ENCODE measurements around the gene ANKRD13D.

The ANKRD13D gene

DNA sequence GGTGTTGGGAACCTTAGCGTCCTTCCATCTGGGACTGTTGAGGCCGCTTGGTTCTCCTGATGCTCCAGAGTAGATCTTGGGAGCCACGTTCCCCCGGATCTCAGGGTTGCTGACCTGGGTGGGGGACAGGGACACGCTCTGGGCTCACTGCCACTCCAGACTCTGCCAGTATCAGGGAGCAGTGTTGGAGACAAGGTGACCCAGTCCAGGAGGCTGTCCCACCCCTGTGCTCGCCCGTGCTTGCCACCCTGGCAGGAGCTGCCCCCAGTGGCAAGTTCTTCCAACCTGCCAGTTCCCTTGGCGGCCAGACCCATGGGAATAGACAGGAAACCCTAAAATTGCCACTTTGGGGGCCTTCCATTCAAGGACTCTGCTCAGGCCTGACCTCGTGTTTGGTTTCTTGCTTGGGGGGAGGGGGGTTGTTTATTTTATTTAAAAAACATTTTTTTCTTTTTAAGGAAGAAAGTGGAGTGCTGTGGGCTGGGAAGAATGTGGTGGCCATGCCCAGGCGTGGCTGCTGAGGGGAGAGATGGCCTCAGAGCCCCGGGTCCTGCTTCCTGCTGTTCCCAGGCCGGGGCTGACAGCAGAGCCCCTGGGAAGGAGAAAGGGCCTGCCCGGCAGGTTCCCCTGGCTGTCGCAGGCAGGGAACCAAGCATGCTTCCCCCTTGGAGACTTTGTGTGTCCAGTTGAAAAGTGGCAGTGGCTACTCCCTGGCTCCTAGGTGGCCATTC lies 15.7 kb upstream of the ANKRD13D start:
- DNase-seq (ENCODE audit: low read depth) = no peak

DNA sequence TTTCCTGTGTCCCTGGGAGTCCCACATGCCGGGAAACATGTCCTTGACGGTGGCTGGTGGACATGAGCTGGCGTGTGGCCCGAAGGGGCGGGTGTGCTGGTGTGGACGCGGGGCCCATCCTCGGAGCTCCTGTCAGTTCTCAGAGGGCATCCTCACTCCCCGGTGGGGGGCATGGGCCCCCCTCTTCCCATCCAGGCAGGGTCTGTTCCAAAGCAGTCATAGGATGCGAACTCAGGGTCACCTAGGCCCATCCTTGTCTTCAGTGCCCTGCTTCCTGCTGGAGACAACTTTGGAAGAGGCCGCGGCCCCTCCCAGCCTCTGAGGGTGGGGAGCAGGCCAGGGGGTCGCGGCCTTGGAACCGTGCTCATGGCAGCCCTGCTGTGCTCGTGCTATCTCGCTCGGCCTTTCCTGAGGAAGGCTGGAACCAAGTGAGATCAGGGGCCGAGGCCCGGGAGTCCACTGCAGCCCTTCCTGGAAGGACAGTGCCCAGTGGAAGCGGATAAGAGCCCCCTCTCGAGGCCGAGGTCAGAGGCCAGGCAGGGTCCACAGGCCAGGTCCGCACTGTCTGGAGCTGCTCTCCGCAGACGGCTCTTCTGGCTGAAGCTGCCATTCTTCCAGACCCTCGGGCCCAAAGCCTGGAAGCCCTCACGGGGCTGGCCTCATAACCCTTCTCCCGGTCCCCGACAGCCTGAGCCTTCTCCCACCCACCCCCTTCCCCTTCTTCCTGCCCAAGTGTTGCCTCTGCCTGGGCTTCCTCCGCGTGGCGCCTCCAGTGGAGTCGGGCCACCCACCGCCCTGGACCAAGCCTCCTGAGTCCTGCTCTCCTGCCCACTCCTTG lies 14.1 kb upstream of the ANKRD13D start:
- DNase-seq (ENCODE audit: low read depth) = no peak

DNA sequence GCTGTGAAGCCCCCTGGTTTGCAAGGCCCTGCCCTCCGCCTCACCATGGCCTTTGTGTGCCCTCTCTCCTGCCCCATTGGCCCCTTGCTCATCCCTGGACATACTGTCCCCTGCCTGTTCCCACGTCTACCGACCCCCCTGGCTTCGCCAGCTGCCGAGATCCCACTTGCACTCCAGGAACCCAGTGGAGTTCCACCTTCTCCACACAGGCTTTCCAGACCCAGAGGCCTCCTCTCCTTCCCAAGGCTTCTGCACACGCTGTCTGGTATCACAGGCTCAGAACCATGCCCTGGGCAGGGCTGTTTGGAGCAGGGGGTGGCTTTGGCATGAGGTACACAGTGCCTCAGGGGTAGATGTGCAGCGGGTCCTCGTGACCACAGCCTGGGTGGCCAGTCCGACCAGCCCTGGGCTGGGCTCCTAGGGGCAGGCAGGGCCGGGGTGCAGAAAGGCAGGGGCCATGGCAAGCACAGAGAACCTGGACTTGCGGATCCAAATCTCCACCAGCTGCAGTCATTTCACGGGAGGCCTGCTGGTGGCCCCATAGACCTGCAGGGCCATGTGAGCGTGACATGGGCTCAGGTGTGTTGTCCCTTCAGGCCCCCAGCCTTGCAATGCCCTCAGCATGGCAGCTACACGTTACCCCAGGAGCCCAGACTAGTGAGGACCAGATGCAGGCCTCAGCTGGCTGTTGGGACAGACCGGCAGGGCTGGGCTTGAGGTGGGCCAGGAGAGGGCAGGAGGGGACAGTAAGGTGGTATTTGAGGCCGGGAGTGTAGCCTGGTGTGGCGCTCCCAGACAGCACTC lies 13.3 kb upstream of the ANKRD13D start:
- no peak for DNase-seq (ENCODE audit: low read depth)

DNA sequence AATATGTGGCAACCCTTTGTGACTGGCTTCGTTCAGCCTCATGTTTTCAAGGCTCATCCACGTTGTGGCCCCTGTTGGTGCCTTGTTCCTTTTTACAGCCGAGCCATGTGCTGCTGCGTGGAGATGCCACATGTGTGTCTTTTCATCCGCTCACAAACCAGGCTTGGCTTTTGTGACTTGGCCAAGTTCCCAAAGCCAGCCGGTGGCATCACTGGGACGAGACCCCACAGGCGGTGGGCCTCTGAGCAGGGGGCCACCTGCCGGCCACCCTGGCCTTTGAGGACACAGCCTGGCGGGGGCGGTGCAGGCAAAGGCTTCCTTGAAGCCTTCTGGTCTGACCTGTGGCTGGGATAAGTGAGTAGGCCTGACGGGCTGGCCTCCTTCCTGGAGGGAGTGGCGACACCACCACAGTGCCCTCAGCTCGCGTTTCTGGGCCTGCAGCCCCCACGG lies 12.3 kb upstream of the ANKRD13D start:
- peak; percentile 40 for DNase-seq (ENCODE audit: low read depth)

DNA sequence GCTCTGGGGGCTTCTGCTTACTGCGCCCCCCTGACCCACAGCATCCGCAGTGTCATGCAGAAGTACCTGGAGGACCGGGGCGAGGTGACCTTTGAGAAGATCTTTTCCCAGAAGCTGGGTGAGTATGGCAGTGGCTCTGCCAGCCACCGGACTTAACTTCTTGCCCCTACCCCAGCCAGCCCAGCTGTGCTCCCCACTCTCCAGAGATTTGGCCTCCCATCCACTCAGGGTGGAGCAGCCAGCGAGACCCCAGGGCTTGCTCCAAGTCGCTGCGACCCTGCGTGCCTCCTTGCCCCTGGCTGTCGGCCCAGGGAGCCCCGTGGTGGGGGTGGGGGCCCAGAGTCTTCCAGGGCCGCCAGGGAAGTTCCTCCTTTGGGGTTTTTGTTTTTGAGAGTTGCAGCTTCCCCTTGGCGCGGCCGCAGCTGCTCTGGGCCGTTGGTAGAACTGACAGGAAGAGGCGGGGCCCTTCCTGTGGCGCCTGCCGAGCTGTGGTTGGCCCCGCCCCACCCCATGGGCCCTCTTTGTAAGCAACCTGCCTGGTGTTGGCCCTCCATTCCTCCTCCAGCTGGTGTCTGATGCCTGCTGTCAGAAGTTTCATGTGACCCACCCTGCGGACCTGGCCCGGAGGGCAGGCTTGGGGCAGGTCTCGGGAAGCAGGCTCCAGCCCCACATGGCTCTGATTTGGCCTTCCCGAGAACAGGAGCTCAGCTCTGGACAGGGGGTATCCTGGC lies 11.7 kb upstream of the ANKRD13D start:
- peak; percentile 83 for DNase-seq (ENCODE audit: low read depth)

DNA sequence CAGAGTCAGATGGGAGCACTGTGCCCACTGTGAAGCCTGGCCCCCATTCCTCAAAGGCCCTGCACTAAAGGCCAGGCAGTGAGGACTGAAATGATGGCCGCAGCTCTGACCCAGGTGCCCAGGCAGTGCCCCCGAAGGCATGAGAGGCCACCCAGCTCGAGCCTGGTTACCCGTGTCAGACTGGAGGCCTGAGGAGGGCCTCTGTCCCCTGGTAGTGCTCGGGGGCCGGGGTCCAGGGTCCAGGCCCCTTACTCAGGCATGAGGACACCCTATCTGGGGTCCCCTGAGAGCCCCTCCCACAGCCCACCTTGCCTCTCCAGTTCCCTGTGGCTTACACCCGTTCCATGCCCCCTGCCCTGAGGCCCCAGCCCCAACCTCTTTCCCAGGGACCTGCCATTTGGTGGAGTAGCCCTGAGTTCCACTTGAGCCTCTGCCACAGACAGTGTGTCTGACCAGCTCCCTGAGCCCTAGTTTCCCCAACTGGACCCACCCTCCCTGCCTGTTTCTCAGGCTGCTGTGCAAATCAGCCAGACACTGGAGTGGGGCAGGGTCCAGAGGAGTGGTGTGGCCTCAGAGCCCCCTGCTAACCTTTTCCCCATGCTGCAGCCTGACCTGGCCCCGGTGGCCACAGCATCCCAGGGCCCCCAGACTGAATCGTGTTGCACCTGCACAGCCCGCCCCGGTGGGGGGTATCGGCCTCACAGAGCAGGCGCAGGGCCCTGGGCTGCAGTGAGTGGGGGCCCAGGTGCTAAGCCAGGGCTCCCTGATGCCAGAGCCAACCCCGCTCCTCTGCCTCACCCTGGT lies 10.8 kb upstream of the ANKRD13D start:
- no peak for DNase-seq (ENCODE audit: low read depth)

DNA sequence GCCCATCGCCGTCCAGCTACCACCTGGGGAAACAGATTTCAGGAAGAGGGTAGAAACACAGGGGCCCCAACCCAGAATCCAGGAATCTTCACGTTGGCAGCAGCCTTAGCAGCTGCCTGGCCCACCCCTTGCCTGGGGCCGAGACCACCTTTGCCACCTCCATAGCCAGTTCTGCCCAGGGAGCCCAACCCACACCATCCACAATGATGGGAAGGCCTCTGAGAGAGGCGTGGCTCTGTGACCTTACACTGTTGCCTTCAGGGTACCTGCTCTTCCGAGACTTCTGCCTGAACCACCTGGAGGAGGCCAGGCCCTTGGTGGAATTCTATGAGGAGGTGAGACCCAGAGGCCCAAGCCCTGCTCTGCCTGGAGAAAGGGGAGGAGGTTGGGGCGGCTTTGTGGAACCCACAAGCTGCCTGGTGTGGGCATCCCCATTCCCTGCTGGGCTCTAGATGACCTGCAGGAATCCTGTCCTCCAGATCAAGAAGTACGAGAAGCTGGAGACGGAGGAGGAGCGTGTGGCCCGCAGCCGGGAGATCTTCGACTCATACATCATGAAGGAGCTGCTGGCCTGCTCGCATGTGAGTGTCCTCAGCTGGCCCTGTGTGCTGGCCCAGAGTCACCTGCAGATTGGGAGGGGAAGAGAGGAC lies 10.0 kb upstream of the ANKRD13D start:
- no peak for DNase-seq (ENCODE audit: low read depth)

DNA sequence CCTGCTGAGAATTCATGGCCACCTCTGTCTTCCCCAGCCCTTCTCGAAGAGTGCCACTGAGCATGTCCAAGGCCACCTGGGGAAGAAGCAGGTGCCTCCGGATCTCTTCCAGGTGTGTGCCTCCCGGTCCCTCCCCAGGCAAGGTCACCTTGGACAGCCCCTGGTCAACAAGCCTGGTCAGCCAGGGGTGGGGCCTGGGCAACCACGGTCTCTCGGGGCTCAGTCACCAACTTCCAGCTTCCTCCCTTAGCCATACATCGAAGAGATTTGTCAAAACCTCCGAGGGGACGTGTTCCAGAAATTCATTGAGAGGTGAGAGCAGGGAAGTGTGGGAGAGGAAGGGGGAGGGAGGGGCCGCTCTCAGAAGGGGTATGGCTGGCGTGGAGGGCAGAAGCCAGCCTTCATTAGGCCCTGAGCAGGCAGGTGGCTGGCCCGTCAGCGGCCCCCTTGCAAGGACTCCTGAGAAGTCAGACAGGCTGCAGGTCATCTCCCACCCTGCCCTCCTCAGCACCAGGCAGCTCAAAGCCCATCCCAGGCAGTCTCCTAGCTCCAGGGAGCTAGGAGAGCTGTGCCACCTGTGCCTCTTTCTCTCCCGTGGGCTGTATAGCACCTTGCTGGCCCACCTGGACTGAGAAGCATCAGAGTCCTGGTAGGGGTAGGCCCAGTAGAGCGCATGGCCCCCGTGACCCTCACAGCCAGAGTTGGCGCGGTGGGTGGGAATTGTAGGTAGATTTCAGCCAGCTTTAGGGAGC lies 9.3 kb upstream of the ANKRD13D start:
- no peak for DNase-seq (ENCODE audit: low read depth)

DNA sequence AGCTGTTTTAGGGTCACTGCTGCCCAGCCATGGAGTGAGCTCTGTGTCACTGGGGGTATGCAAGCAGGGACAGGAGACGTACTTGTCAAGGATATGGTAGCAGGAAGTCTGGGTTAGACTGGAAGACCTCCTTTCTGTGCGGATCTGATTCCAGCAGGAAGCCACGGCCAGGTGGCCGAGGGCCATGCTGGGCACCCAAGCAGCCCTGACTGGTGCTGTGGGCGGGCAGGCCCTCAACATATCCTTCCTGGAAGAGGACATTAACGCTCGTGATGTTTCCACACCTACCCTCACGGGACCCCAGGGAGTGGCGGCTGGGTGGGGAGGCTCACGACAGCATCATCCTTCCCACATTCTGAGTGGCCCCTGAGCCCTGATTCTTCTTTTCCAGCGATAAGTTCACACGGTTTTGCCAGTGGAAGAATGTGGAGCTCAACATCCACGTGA lies 8.7 kb upstream of the ANKRD13D start:
- DNase-seq (ENCODE audit: low read depth) = no peak

DNA sequence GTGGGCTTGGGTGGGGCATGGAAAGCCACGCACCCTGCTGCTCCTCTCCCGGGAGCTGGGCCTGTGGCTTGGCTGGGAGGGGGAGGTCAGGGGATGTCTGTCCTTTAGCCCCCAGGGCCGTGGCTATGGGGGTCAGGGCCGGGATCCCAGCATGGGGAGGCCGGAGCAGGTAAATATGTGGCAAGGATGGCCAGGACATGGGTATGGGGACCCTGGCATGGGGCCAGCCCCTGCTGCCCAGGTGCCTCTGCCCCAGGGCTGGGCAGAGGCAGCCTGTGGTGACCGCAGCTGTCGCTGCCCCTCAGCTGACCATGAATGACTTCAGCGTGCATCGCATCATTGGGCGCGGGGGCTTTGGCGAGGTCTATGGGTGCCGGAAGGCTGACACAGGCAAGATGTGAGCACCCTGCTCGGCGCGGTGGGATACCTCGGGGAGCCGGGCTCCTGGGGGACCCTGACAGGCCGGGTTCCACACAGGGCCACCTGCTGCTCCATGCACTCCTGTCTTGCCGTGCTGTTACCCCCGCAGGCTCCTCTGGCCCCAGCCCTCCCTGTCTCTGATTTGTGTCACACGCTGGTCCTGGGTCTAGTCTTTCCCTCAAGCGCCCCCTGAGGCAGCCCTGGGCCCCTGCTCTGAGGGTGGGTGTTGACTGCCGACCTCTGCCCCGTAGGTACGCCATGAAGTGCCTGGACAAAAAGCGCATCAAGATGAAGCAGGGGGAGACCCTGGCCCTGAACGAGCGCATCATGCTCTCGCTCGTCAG lies 8.1 kb upstream of the ANKRD13D start:
- no peak for DNase-seq (ENCODE audit: low read depth)

DNA sequence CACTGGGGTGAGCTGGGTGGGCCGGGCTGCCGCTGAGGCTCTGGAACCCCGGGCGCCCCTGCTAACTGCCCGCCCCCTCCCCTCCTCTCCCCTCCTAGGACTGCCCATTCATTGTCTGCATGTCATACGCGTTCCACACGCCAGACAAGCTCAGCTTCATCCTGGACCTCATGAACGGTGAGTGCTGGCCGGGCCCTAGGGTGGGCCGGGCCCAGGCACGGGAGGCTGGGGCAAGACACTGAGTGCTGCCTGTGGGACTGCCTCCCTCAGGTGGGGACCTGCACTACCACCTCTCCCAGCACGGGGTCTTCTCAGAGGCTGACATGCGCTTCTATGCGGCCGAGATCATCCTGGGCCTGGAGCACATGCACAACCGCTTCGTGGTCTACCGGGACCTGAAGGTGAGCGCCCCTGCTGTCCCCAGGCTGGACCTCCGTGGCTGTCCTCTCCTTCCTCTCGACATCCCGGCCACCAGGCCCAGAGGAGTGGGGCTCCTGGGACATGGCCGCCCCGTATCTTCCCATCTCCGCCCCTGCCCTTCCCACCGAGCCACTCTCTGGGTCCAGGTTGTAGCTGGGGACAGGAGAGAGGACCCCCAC lies 7.5 kb upstream of the ANKRD13D start:
- DNase-seq (ENCODE audit: low read depth) = no peak

DNA sequence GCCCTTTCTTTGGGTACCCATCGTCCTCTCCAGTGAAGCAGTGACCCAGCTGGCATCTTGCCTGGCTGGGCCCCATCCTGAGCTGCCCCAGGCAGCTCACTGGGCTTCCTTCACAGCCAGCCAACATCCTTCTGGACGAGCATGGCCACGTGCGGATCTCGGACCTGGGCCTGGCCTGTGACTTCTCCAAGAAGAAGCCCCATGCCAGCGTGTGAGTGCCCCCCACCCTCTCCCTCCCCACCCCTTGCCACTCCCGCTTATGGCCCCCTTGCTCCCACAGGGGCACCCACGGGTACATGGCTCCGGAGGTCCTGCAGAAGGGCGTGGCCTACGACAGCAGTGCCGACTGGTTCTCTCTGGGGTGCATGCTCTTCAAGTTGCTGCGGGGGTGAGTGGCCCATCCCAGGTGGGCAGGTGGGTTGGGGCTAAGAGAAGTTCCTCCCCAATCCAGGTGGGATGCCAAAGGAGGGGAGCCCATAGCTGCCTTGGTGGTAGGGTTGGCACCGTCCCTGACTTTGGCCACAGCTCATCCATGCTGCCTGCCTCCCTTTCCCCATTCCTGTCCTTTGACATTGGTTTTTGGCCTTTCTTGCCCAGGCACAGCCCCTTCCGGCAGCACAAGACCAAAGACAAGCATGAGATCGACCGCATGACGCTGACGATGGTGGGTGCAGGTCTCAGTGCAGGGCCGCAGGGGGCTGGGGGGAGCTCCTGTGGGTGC lies 6.8 kb upstream of the ANKRD13D start:
- DNase-seq (ENCODE audit: low read depth) = no peak

DNA sequence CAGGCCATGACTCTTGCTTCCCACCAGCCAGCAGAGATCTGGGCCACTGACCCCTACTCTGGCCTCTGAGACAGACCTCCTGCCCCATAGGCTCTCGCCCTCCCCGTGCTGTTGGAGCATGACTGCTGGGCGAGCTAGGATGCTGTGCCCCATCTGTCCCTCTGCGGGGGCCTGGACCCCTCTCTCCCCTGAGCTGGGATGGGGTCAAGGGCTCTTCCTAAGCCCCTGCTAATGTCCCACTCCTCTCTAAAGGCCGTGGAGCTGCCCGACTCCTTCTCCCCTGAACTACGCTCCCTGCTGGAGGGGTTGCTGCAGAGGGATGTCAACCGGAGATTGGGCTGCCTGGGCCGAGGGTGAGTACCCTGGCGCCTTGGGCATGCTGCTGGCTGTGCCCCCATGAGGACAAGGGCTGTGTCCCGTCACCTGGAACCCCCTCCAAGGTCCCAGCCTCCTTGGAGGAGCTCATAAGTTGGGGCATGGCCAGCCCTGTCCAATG lies 6.2 kb upstream of the ANKRD13D start:
- no peak for DNase-seq (ENCODE audit: low read depth)

DNA sequence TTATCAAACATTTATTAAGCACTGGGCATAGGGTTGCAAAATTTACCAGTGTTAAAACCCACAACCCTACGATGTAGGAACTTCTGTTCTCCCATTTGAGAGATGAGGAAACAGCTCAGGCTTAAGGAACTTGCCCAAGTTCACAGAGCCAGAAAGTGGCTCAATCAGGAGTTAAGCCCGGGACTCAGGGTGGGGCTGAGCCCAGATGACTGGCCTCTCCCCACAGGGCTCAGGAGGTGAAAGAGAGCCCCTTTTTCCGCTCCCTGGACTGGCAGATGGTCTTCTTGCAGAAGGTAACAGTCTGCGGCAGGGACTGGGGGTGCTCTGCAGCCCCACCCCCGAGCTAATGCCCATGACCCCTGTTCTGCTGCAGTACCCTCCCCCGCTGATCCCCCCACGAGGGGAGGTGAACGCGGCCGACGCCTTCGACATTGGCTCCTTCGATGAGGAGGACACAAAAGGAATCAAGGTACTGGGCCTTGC lies 5.6 kb upstream of the ANKRD13D start:
- no peak for DNase-seq (ENCODE audit: low read depth)

DNA sequence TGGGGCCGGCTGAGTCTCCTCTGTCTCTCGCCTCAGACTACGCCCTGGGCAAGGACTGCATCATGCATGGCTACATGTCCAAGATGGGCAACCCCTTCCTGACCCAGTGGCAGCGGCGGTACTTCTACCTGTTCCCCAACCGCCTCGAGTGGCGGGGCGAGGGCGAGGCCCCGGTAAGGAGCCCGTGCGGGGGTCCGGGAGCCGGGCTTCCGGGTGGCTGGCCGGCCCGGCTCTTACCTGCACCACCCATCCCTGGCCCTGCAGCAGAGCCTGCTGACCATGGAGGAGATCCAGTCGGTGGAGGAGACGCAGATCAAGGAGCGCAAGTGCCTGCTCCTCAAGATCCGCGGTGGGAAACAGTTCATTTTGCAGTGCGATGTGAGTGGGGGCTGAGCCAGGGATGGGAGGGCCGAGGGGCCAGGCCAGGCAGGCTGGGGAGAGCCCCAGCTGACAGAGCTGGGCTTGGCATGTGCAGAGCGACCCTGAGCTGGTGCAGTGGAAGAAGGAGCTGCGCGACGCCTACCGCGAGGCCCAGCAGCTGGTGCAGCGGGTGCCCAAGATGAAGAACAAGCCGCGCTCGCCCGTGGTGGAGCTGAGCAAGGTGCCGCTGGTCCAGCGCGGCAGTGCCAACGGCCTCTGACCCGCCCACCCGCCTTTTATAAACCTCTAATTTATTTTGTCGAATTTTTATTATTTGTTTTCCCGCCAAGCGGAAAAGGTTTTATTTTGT lies 4.1 kb upstream of the ANKRD13D start:
- DNase-seq (ENCODE audit: low read depth) = no peak

DNA sequence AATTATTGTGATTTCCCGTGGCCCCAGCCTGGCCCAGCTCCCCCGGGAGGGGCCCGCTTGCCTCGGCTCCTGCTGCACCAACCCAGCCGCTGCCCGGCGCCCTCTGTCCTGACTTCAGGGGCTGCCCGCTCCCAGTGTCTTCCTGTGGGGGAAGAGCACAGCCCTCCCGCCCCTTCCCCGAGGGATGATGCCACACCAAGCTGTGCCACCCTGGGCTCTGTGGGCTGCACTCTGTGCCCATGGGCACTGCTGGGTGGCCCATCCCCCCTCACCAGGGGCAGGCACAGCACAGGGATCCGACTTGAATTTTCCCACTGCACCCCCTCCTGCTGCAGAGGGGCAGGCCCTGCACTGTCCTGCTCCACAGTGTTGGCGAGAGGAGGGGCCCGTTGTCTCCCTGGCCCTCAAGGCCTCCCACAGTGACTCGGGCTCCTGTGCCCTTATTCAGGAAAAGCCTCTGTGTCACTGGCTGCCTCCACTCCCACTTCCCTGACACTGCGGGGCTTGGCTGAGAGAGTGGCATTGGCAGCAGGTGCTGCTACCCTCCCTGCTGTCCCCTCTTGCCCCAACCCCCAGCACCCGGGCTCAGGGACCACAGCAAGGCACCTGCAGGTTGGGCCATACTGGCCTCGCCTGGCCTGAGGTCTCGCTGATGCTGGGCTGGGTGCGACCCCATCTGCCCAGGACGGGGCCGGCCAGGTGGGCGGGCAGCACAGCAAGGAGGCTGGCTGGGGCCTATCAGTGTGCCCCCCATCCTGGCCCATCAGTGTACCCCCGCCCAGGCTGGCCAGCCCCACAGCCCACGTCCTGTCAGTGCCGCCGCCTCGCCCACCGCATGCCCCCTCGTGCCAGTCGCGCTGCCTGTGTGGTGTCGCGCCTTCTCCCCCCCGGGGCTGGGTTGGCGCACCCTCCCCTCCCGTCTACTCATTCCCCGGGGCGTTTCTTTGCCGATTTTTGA lies 3.3 kb upstream of the ANKRD13D start:
- no peak for DNase-seq (ENCODE audit: low read depth)

Measured in iris pigment epithelial cell (primary cell).